Smooth muscle cell (in vitro differentiated cells): Measurements from ENCODE around the gene PPM1L. TPM values are rescaled to one million over a fixed set of nuclear protein-coding genes. Genes with fewer than 3 reads are reported as not detected.

Experiments
- DNase-seq: peaks from one replicate; lab custom pipeline; 2025; ENCODE audit not compliant: unreplicated experiment; lab: John Stamatoyannopoulos, UW
- H2AFZ ChIP-seq: fragments of 200-600 bp; sonication (generic); 2 replicates; pipeline ENCODE4 v1.6.0; 2016; ENCODE audit warnings: antibody characterized with exemption, low read depth, mild to moderate bottlenecking
- H3F3A ChIP-seq: fragments of 200-600 bp; sonication (generic); 2 replicates; pipeline ENCODE4 v1.6.0; 2017; ENCODE audit warnings: antibody characterized with exemption, low read depth
- H3K27ac ChIP-seq: fragments of 200-600 bp; sonication (generic); 2 replicates; pipeline ENCODE4 v1.5.1; 2016; ENCODE audit warnings: low read depth, mild to moderate bottlenecking
- H3K27me3 ChIP-seq: fragments of 200-600 bp; sonication (generic); 2 replicates; pipeline ENCODE4 v1.6.1; 2016; ENCODE audit warnings: low read depth, mild to moderate bottlenecking
- H3K36me3 ChIP-seq: fragments of 200-600 bp; sonication (generic); 2 replicates; pipeline ENCODE4 v1.5.1; 2016; ENCODE audit warnings: low read depth
- H3K4me1 ChIP-seq: fragments of 200-600 bp; sonication (generic); 2 replicates; pipeline ENCODE4 v1.5.1; 2016; ENCODE audit warnings: low read depth
- H3K4me2 ChIP-seq: fragments of 200-600 bp; sonication (generic); 2 replicates; pipeline ENCODE4 v1.6.0; 2016; ENCODE audit warnings: mild to moderate bottlenecking
- H3K4me3 ChIP-seq: fragments of 200-600 bp; sonication (generic); 2 replicates; pipeline ENCODE4 v1.5.1; 2016; ENCODE audit warnings: mild to moderate bottlenecking
- H3K79me2 ChIP-seq: fragments of 200-600 bp; sonication (generic); 2 replicates; pipeline ENCODE4 v1.6.0; 2016; ENCODE audit warnings: low read depth, mild to moderate bottlenecking
- H3K9ac ChIP-seq: fragments of 200-600 bp; sonication (generic); 2 replicates; pipeline ENCODE4 v1.6.0; 2016; ENCODE audit warnings: low read depth
- H3K9me3 ChIP-seq: fragments of 200-600 bp; sonication (generic); replicated peaks from 2 replicates; pipeline ENCODE4 v1.5.1; 2016; ENCODE audit warnings: low read depth
- H4K20me1 ChIP-seq: fragments of 200-600 bp; sonication (generic); 2 replicates; pipeline ENCODE4 v1.6.0; 2016; ENCODE audit warnings: low read depth
- CTCF ChIP-seq: fragments of 200-600 bp; sonication (generic); IDR thresholded peaks from 2 replicates; pipeline ENCODE4 v1.5.1; 2017; ENCODE audit warnings: borderline replicate concordance, mild to moderate bottlenecking, antibody characterized with exemption; ENCODE audit not compliant: insufficient read depth, poor library complexity, severe bottlenecking
- WGBS: methylation state at CpG from one replicate; pipeline ENCODE4 v1.1.7; 2016; ENCODE audit warnings: low lambda C conversion rate; 5-methylcytosine and 5-hydroxymethylcytosine counted together
- polyA plus RNA-seq: library from polyadenylated mRNA; unstranded; fragments of >200 nt; fragmentation: Nextera tagmentation; extraction: Ambion mirVana; gene quantifications from 2 replicates; pipeline ENCODE4 v1.2.1, GENCODE V29; 2016
- total RNA-seq: library from RNA; depleted of rRNA; stranded (reverse); fragments of >200 nt; gene quantifications from 2 replicates; pipeline ENCODE4 v1.2.3, GENCODE V29; 2014

The PPM1L gene
- total and polyA plus RNA-seq, 2 experiments from 2014 or later, result 0.14 to 1.9 TPM

- H3K9ac ChIP-seq, result no peak overlapping the region
- H2AFZ ChIP-seq, result no peak overlapping the region
- no peaks in the 10 kb centered on the region for H4K20me1 ChIP-seq
- H3K27ac ChIP-seq, result no peak overlapping the region
- DNase-seq, result no peak
- no peaks in the 10 kb centered on the region for H3K27me3 ChIP-seq
- H3K4me2 ChIP-seq, result no peak overlapping the region
- TF ChIP-seq CTCF, result no peak
- H3K4me3 ChIP-seq, result no peak overlapping the region
- H3K9me3 ChIP-seq, result no peaks in the 10 kb centered on the region
- H3K36me3 ChIP-seq, result no peaks in the 10 kb centered on the region
- H3K4me1 ChIP-seq, result no peaks in the 10 kb centered on the region
- H3F3A ChIP-seq, result no peaks in the 10 kb centered on the region
- H3K79me2 ChIP-seq, result no peaks in the 10 kb centered on the region
Measured at GRCh38 chr3:160911411-160911810, 155.4 kb downstream of the PPM1L start.

GRCh38 chr3:160916472-160916871 lies 160.4 kb downstream of the PPM1L start:
- Histone ChIP-seq H2AFZ (no peak overlapping the region), H3K4me2 (no peak overlapping the region), H3K9ac (no peak overlapping the region), H3K36me3 (no peaks in the 10 kb centered on the region), H3K4me3 (no peak overlapping the region), H3K27me3 (no peaks in the 10 kb centered on the region), H3K4me1 (peaks cover 6% of the 10 kb centered on the region), H3K27ac (no peak overlapping the region), H3K9me3 (no peaks in the 10 kb centered on the region), H4K20me1 (no peaks in the 10 kb centered on the region), H3F3A (no peaks in the 10 kb centered on the region), H3K79me2 (no peaks in the 10 kb centered on the region)
- no peak for DNase-seq
- TF ChIP-seq CTCF, result no peak
- WGBS, result 98% methylated on average over 3 of the region's 3 CpGs

DNA sequence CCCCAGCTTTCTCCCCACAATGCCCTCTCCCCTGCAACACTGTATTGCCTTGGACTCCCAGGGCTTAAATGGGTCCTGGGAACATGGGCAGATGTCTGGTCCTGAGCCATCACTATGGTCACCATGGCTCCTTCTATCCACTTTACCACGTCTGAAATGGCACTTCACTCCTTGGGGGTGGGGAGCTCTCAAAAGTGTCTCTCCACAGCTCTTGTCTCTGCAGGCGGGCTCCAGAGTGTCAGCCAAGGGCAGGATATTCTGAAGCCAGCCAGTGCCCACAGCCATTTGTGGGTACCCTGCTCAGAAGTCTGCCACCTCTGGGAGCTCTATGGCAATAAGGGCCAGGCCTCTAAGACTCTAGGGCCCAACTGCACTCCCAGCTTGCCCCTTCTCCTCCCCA lies 163.9 kb downstream of the PPM1L start:
- no peak for DNase-seq
- H2AFZ ChIP-seq, result no peak overlapping the region
- WGBS, result 91% methylated on average over 2 of the region's 2 CpGs
- no peaks in the 10 kb centered on the region for H3K9me3 ChIP-seq
- peaks cover 6% of the 10 kb centered on the region for H3K4me1 ChIP-seq
- no peaks in the 10 kb centered on the region for H3F3A ChIP-seq
- H3K79me2 ChIP-seq, result no peaks in the 10 kb centered on the region
- H3K27me3 ChIP-seq, result no peaks in the 10 kb centered on the region
- H3K27ac ChIP-seq, result no peak overlapping the region
- H3K9ac ChIP-seq, result no peak overlapping the region
- H4K20me1 ChIP-seq, result no peaks in the 10 kb centered on the region
- H3K4me3 ChIP-seq, result no peak overlapping the region
- H3K36me3 ChIP-seq, result no peaks in the 10 kb centered on the region
- TF ChIP-seq CTCF, result no peak
- H3K4me2 ChIP-seq, result no peak overlapping the region

- 19% methylated on average over 4 of the region's 4 CpGs for WGBS
- DNase-seq, result no peak
- H3K36me3 ChIP-seq, result no peaks in the 10 kb centered on the region
- H2AFZ ChIP-seq, result no peak overlapping the region
- H3K4me2 ChIP-seq, result no peak overlapping the region
- no peaks in the 10 kb centered on the region for H3K9me3 ChIP-seq
- no peak overlapping the region for H3K4me3 ChIP-seq
- no peaks in the 10 kb centered on the region for H3K27me3 ChIP-seq
- H3K4me1 ChIP-seq, result peaks cover 6% of the 10 kb centered on the region
- peak; percentile 83 for TF ChIP-seq CTCF
- H3K9ac ChIP-seq, result no peak overlapping the region
- H3K79me2 ChIP-seq, result no peaks in the 10 kb centered on the region
- H3K27ac ChIP-seq, result no peak overlapping the region
- H3F3A ChIP-seq, result no peaks in the 10 kb centered on the region
- no peaks in the 10 kb centered on the region for H4K20me1 ChIP-seq
Measured at GRCh38 chr3:160921020-160921635, 165.1 kb downstream of the PPM1L start.
